Osteoblast (primary cell): ENCODE measurements around the gene MAPKAPK3. TPM values are rescaled to one million over a fixed set of nuclear protein-coding genes. Genes with fewer than 3 reads are reported as not detected.

Experiments used
- DNase-seq: peaks from one replicate; pipeline ENCODE4 v3.0.0; 2011; ENCODE audit warnings: low spot score, mixed read lengths; ENCODE audit not compliant: insufficient read length; ENCODE audit errors: missing footprints
- H2AFZ ChIP-seq: 2 replicates; pipeline ENCODE4 v1.6.0; 2011; ENCODE audit warnings: mild to moderate bottlenecking, low read length
- H3K27ac ChIP-seq: 2 replicates; pipeline ENCODE4 v1.5.1; 2011; ENCODE audit warnings: mild to moderate bottlenecking, low read depth, low read length, moderate library complexity
- H3K27me3 ChIP-seq: 2 replicates; pipeline ENCODE4 v1.6.0; 2012; ENCODE audit warnings: mild to moderate bottlenecking, control low read depth, inconsistent platforms, low read length, moderate library complexity; ENCODE audit not compliant: insufficient read depth
- H3K36me3 ChIP-seq: 2 replicates; pipeline ENCODE4 v1.5.1; 2011; ENCODE audit warnings: mild to moderate bottlenecking, low read length, control low read depth, moderate library complexity; ENCODE audit not compliant: insufficient read depth
- H3K4me1 ChIP-seq: 2 replicates; pipeline ENCODE4 v1.5.1; 2011; ENCODE audit warnings: mild to moderate bottlenecking, low read length, control low read depth, moderate library complexity; ENCODE audit not compliant: insufficient read depth
- H3K4me2 ChIP-seq: 2 replicates; pipeline ENCODE4 v1.6.0; 2011; ENCODE audit warnings: mild to moderate bottlenecking, low read length; ENCODE audit not compliant: insufficient read depth
- H3K4me3 ChIP-seq: fragments of 200-600 bp; sonication (generic); 3 replicates; pipeline ENCODE4 v1.5.1; 2012; ENCODE audit warnings: mild to moderate bottlenecking, low read length, inconsistent platforms; ENCODE audit not compliant: insufficient read depth
- H3K79me2 ChIP-seq: 2 replicates; pipeline ENCODE4 v1.6.0; 2012; ENCODE audit warnings: mild to moderate bottlenecking, low read length, control low read depth, inconsistent platforms; ENCODE audit not compliant: insufficient read depth
- H3K9me3 ChIP-seq: 2 replicates; pipeline ENCODE4 v1.5.1; 2011; ENCODE audit warnings: low read depth, low read length, control low read depth
- H4K20me1 ChIP-seq: 2 replicates; pipeline ENCODE4 v1.6.0; 2012; ENCODE audit warnings: mild to moderate bottlenecking, low read length, control low read depth; ENCODE audit not compliant: insufficient read depth
- total RNA-seq: library from RNA; depleted of rRNA; stranded (reverse); fragments of >200 nt; gene quantifications from 2 replicates; pipeline ENCODE4 v1.2.3, GENCODE V29; 2012
- TF ChIP-seq, protein P1 (sequence below): IDR thresholded peaks from 2 replicates; pipeline ENCODE4 v1.5.1; 2011; ENCODE audit warnings: mild to moderate bottlenecking, low read depth, low read length, moderate library complexity; ENCODE audit errors: extremely low read depth

The MAPKAPK3 gene
- total RNA-seq, 1 donor: 56.5 TPM

GRCh38 chr3:50600141-50600753, 16.7 kb upstream of the MAPKAPK3 start:
- TF ChIP-seq, protein P1, sequence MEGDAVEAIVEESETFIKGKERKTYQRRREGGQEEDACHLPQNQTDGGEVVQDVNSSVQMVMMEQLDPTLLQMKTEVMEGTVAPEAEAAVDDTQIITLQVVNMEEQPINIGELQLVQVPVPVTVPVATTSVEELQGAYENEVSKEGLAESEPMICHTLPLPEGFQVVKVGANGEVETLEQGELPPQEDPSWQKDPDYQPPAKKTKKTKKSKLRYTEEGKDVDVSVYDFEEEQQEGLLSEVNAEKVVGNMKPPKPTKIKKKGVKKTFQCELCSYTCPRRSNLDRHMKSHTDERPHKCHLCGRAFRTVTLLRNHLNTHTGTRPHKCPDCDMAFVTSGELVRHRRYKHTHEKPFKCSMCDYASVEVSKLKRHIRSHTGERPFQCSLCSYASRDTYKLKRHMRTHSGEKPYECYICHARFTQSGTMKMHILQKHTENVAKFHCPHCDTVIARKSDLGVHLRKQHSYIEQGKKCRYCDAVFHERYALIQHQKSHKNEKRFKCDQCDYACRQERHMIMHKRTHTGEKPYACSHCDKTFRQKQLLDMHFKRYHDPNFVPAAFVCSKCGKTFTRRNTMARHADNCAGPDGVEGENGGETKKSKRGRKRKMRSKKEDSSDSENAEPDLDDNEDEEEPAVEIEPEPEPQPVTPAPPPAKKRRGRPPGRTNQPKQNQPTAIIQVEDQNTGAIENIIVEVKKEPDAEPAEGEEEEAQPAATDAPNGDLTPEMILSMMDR: no peak
- Histone ChIP-seq H3K27me3 (no peaks in the 10 kb centered on the region), H3K9me3 (no peaks in the 10 kb centered on the region), H2AFZ (no peak overlapping the region), H3K4me3 (no peak overlapping the region), H4K20me1 (no peaks in the 10 kb centered on the region), H3K27ac (peak overlapping the region; percentile 99), H3K4me1 (peaks cover 29% of the 10 kb centered on the region), H3K36me3 (no peaks in the 10 kb centered on the region), H3K4me2 (no peak overlapping the region), H3K79me2 (no peaks in the 10 kb centered on the region)
- DNase-seq: peak; percentile 59

DNA sequence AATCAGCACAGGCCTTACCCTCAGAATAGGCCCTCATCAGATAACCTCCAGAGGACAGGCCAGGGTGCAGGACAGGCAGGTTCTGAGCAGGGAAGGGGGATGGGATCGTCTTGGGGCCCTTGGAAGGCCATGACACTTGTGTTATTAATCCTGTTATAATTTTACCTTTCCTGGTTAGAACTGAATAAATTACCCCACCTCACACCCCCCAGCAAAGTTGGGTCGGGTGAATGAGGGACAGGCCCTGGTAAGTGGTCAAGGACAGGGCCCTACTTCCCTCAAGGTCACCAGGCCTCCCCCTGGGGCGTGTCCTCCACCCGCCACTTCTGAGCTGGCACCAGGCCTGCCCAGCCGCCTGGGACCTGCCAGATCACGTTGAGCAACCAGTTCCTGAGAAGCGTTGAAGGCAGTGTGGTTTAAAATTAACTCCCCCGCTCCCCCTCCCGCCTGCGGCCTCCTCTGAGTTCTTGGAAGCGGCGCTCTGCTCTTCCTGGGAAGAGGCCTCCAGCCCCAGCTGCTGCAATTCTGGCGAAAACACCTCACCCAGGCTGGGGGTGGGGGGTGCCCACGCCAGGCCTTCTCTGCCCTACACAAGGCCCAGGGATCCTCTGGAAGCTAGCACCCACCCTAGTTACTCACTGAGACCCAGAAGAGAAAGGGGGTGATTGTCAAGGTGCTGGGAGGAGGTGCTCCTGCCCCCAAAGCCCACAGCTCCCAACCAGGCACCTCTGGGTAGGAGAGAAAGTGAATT, 15.9 kb upstream of the MAPKAPK3 start:
- Histone ChIP-seq H2AFZ (no peak overlapping the region), H3K79me2 (no peaks in the 10 kb centered on the region), H4K20me1 (no peaks in the 10 kb centered on the region), H3K4me2 (peak overlapping the region; percentile 78), H3K27me3 (no peaks in the 10 kb centered on the region), H3K4me3 (peak overlapping the region; percentile 31), H3K4me1 (peaks cover 29% of the 10 kb centered on the region), H3K36me3 (no peaks in the 10 kb centered on the region), H3K9me3 (no peaks in the 10 kb centered on the region), H3K27ac (peak overlapping the region; percentile 99)
- TF ChIP-seq, protein P1: no peak
- peak; percentile 97 for DNase-seq

GRCh38 chr3:50602595-50603191, 14.3 kb upstream of the MAPKAPK3 start:
- peaks cover 9% of the 10 kb centered on the region for H3K36me3 ChIP-seq
- no peaks in the 10 kb centered on the region for H3K79me2 ChIP-seq
- no peaks in the 10 kb centered on the region for H4K20me1 ChIP-seq
- H3K27me3 ChIP-seq: no peaks in the 10 kb centered on the region
- peak overlapping the region; percentile 99 for H3K27ac ChIP-seq
- TF ChIP-seq, protein P1: no peak
- peak overlapping the region; percentile 46 for H3K4me2 ChIP-seq
- H3K9me3 ChIP-seq: no peaks in the 10 kb centered on the region
- DNase-seq: peak; percentile 36
- peaks cover 29% of the 10 kb centered on the region for H3K4me1 ChIP-seq
- peak overlapping the region; percentile 87 for H2AFZ ChIP-seq
- H3K4me3 ChIP-seq: no peak overlapping the region
